ENCODE measurements around the gene NCAM1.

The NCAM1 gene

DNA sequence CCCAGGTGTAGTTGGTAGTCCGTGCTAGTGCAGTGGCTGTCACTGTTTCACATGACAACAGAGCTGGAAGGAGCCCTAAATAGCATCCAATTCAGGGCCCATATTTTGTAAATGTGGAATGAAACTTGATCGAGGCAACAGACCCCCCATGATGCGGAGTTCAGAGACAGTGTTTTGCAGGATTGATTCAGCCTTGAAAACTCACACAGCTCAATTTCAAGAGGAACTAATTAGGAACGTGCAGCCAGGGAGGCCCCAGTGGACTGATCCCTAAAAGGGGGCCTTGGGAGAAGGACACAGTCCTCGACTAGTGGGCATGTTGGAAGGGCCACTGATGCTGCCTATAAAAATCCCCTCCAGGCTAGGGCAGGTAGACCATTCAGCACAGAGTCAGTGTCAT is 292.2 kb downstream of the NCAM1 start:
- no peak for DNase-seq (ENCODE audit: low read depth)

DNA sequence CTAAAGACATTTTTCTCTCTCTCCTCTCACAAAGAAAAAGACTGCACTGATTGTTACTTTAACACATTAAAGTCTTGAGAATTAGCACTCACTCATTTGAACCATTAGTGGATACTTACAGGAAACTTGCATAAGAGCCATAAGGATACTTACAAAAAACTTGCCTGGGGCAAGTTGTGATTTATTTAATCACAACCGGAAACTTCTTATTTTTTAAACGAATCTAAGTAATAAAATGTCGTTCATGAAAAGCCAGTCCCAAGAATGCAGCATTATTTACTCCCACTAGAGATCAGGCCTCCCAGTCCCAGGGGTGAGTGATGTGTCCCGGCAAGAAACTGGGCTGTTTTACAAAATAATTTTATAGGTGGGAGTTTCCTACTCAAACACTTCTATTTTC is 293.9 kb downstream of the NCAM1 start:
- no peak for DNase-seq (ENCODE audit: low read depth)

DNA sequence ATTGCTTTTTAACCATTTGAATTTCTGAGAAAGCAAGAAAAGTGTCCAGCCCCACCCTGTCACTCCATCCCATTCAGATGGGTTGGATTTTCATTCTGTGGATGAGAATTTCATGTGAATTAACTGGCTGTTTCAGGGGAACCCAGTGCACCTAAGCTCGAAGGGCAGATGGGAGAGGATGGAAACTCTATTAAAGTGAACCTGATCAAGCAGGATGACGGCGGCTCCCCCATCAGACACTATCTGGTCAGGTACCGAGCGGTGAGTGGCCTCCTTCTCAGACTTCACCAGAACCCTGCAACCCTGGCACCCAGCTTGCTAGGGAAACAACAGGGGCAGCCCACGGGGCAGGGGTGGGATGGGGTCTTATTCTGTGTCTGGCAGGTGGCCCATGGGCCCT is 294.5 kb downstream of the NCAM1 start:
- DNase-seq (ENCODE audit: low read depth): no peak

DNA sequence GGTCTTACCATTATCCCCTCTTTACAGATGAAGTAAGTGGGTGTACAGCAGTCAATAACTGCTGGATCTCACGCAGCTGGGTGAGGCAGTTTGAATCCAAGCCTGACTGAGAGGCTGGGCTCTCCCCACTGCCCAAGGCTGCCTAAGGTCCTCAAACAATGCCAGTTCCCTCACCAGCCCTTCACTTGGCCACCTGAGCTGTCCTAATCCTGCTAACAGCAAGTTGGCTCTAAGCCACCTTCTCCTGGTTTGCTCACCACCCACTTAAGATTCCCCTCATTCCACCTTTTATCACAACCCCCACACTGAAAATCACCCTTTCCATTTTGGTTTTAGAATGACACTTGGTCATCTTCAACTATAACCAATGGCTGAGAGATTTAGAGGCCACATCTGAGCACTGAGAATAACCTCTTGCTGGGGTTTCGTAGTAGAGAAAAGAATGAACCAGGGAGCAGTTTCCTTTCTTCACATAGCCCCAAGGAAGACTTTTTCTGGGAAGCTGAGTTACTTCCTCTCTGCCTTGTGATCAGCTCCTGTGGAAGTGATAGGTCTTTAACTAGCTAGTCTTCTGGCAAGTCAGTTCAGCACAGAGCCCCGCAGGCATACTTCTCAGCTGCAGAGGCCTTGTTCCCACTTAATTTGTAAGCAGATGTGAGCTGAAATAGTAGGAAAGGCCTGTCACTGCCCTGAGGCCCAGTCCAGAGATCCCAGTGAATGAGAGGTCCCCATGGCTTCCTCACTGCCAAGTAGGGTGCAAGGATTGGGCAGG is 295.4 kb downstream of the NCAM1 start:
- DNase-seq (ENCODE audit: low read depth): no peak

DNA sequence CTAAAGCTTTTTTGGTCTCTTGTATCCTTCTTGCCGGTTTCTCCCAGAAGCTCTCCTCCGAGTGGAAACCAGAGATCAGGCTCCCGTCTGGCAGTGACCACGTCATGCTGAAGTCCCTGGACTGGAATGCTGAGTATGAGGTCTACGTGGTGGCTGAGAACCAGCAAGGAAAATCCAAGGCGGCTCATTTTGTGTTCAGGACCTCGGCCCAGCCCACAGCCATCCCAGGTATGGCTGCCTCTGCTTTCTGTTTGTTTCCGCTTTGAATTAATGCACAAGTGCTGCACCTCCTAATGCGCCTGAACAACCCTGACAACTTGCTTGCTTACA is 298.8 kb downstream of the NCAM1 start:
- DNase-seq (ENCODE audit: low read depth): no peak

DNA sequence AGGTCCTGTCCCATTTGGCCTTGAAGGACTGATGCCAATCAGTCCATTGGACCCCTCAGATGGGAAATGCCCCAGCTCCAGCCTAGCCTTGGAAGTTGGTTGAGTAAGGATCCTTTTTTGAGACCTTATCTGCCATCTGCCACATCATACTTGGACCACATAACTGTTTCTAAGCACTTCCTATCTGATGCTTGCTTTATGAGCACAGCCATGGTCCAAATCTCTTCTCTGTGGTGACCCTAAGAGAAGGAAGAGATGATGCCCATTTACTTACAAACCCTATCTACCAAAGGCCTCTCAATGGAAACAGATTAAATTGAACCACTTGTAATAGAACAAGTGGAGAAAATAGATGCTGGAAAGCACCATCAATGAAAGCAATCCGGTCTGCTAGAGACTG is 299.3 kb downstream of the NCAM1 start:
- no peak for DNase-seq (ENCODE audit: low read depth)

DNA sequence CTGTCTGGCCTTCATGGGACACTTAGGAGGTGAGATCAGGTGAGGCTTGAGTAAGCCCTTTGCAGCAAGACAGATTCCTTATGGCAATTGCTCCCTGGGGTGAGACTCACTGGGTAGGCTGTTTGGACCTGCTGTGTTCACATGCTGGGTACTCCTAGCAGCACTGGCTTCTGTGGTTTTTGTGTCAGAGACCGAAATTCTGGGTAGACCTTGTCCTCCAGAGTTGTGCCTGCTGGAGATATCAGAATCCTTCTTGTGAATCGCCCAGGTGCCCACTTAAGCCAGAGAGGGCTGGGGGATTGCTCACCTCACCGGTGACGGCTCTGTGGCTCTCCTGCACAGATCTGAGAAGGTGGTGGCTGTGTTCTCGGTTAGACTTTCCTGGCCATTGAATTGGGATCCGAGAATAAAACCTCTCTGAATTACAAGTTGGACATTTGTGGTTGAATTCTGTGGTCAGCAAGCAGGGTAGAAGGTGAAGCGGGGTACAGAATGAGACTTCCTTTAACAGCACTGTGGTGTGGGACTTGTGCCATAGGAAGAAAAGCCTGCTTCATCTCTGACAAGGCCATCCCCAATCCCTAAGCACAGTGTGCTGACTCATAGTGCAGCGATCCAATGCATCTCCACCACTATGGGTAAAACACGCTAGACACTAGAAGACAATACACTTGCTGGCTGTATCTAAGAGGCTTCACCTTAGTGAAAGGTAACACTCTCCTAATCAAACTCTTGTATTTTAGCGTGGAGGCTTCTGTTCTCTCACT is 300.7 kb downstream of the NCAM1 start:
- no peak for DNase-seq (ENCODE audit: low read depth)

DNA sequence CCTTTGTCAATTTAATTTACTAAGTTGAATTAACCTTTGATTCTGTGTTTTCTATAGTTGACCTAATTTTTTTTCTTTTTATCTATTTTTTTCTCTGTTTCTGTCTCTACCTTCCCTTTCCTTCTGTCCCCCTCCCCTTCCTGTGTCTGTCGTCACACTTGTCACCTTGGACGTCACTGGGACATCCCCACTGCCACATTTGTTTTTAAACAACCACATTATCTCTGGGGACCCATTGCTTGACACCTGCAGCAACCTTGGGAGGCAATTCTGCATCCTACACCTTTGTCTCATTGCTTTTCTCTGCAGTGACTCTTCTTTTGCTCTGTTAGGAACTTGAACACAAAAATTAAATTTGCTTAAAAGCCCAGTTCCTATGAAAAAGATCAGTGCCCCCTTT is 301.4 kb downstream of the NCAM1 start:
- DNase-seq (ENCODE audit: low read depth): no peak

DNA sequence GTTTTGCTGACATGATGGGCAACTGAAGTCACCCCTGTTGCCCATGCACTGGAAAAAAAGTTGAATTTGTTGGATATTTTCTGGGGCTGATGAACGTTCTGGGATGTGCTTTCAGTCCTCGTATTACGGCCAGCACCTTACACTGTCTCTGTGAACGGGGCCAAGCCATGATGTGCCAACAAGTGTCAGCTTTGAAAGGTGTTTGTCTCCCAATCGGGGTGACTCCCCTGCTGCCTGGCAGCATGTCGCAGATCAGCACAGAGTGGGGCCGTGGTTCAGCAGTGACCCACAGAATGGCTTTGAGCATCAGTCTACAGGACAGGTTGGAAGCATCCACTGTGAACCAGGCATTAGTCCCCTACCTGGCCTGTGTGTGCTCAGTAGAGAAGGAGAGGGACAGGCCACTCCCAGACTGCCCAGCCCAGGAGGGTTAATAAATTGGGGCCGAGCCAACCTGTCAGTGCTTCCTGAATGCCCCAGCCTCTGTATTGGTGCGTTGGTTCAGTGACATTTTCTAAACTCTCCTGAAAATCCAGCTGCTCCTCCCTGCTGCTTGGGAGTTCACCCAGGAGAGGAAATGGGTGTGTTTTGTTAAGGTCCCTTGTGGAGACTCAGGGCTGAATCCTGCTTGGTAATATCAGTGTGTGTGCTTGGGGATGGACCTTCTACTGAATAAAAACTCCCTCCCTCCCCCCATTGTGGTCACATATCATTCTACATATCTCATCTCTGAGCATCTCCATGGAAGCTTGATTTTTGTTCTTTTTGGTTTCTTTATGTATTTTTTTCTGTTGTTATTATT is 302.4 kb downstream of the NCAM1 start:
- DNase-seq (ENCODE audit: low read depth): no peak

DNA sequence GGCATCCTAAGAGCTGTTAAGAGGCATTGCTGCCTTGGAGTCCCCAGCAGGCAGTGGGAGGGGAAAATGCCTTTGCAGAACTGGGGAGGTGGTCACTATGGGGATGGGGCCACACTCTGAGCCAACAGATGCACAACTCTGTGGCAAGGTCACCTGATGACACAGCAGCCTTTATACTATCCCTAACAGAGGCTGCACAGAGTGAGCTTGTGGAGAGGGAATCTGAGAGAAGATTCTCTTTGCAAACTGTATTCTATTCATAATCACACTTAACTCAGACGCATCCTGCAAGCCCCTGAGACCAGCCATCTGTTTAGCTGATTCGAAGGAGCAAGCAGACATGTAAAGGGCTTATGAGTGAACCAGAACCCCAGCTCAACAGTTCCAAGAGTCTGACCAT is 304.1 kb downstream of the NCAM1 start:
- no peak for DNase-seq (ENCODE audit: low read depth)

DNA sequence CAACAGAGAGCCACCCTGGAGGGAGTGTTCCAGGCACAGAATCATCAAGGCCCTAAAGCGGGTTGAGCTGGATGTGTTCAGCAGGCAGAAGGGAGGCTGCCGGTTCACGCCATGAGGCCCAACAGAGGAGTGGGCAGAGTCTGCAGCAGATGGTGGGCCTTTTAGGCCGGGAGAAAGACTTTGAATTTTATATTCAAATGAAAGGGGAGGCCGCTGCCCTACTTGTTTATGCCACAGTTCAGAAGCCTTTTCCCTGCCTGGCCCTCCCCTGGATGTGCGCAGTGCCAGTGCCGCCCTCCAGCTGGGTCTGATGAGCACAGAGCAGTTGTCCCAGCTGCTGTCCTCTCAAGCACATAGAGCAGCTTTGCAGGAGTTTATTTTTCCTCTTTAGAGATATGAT is 306.3 kb downstream of the NCAM1 start:
- DNase-seq (ENCODE audit: low read depth): no peak

DNA sequence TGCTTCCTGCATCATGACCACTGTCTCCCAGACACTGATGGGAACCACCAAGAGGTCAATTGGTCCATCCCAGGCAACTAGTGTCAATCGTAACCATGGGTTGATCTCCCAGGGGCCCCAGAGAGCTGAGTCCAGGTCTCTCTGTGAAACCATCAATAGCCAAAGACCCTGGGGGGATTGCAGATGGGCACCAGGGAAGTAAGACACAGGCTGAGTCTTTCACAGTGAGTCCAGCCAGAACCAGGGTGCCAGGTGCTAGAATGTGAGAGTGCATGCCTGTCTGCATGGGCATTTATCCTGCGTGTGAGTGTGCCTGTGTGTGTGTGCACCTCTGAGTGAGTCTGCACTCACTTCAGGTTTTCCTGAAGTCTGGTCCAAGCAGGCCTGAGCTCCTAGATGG is 307.9 kb downstream of the NCAM1 start:
- DNase-seq (ENCODE audit: low read depth): no peak

DNA sequence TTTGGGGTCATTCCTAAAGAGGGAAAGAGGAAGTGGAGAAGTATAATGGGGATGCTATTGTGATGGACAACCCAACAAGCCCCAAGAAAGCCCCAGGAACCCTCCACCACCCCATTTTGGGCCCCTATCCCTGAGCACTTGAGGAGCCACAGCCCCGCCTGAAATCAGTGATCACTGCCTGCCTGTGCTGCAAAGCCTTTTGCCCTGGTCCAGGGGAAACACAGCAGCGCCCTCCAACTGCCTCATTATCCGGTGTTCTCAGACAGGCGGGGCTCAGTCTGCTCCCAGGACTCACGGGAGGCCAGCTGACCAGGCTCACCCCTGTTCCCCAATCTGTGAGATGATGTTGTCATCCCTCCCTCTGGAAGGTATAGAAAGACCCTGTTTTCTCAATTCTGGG is 308.4 kb downstream of the NCAM1 start:
- DNase-seq (ENCODE audit: low read depth): no peak

DNA sequence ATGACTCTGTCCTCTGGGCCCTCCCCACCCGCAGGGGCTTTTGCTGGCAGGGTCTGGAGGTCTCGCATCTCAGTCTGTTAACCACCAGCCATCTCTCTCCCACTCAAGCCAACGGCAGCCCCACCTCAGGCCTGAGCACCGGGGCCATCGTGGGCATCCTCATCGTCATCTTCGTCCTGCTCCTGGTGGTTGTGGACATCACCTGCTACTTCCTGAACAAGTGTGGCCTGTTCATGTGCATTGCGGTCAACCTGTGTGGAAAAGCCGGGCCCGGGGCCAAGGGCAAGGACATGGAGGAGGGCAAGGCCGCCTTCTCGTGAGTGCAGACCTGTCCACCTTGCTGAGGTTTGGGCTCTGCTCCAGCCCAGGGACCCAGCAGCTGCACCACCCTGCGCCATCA is 308.9 kb downstream of the NCAM1 start:
- DNase-seq (ENCODE audit: low read depth): no peak

DNA sequence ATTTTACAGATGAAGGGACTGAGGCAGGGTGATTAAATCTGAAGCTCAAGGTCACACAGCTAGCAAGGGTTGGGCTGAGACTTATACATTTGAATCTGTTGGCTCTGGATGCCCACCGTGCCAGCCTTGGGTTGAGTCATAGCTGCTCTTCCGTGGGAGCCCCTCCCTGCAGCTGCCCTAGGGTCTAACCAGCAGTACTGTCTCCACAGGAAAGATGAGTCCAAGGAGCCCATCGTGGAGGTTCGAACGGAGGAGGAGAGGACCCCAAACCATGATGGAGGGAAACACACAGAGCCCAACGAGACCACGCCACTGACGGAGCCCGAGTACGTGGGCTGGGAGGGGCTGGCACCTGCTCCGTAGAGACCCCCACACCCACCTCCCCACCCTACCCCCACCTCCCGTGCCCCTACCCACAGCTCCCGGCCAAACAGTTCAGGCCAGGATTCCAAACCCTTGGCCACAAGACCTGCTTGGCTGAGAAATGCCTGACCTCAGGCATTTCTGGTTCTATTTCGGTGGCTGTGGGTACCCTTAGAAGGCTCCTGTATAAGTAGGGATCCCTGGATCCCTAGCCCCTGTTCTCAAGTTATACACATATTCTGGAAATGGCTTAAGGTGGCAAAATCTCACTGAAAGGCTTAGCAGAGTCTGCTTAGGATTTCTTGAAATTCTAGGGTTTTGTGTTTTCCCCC is 310.5 kb downstream of the NCAM1 start:
- no peak for DNase-seq (ENCODE audit: low read depth)

DNA sequence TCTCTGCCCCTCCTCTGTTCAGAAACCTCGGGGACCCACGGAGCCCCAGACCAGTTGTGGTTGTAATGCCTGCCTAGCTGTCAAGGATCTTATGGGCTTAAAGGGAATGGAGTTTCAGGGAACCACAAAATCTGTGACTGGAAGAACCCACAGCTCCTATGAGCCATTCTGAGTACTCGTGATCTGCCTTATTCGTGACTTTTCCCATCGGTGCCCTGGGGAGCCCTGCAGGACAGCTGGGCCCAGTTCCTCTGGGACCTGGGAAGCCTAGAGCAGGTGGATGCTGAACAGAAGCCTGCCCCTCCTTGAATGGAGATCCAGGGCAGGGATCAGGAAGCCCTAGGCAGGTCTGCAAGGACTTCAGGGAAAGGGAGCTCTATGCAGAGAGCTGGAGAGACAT is 311.1 kb downstream of the NCAM1 start:
- DNase-seq (ENCODE audit: low read depth): no peak

DNA sequence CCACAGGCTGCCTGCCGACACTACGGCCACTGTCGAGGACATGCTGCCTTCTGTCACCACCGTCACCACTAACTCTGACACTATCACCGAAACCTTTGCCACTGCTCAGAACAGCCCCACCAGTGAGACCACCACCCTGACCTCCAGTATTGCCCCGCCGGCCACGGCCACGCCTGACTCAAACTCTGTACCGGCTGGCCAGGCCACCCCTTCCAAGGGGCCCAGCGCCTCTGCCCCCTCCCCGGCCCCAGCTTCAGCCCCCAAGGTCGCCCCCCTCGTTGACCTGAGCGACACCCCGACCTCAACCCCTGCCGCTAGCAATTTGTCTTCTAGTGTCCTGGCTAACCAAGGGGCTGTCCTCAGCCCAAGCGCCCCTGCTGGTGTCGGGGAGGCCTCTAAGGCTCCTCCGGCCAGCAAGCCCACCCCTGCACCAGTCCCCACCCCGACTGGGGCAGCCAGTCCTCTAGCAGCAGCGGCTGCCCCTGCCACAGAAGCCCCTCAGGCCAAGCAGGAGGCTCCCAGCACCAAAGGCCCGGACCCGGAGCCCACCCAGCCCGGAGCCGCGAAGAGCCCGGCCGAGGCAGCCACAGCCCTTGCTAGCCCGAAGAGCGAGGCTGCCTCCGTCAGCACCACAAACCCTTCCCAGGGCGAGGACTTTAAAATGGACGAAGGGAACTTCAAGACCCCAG is 311.9 kb downstream of the NCAM1 start:
- DNase-seq (ENCODE audit: low read depth): no peak

DNA sequence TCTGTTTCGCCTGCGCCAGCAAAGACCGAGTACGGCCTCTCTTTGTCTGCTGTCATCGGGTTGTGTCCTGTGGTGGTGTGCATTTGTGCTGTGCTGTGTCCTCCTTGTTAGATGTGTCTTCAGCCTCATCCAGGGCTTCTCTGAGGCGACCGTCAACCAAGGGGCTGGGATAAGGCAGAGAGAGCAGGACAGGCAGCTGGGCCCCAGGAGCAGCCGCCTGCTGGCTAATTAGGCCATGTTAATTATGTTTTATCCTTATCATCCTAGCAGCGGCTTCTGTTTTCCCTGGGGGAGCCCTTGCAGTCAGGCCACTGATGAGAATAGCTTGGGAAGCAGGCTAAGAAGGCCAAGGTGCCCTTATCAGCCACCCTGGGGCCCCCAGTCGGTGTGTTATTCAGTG is 312.5 kb downstream of the NCAM1 start:
- no peak for DNase-seq (ENCODE audit: low read depth)

DNA sequence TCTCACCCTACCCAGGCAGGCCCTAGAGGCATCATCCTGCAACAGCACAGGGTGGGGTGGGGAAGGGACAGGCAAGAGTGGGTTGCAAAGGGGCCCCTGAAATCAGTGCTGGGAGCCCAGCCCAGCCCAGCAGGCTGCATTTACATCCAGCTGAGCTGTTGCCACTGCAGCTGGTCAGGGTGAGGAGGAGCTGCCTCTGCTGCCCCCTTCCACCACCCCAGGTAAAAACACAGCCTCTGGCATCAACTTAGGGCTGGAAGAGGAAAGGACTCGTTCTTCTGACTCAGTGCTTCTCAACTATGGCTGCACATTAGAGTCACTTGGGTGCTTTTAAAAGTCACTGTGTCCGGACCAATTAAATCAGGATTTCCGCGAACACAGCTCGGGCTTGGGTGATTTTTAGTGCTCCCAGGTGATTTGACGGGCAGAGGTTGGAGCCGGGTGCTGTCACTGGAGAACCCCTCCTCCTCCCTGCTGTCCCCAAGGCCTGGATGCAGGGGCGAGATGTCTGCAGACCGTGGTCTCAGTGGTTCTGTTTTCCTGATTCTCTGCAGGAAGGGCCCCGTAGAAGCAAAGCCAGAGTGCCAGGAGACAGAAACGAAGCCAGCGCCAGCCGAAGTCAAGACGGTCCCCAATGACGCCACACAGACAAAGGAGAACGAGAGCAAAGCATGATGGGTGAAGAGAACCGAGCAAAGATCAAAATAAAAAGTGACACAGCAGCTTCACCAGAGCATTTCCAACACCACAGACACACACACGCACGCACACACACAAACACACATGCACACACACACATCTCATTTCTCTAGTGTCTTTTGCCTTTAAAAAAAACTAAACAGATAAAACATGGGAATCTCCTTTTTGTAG is 313.7 kb downstream of the NCAM1 start:
- no peak for DNase-seq (ENCODE audit: low read depth)

DNA sequence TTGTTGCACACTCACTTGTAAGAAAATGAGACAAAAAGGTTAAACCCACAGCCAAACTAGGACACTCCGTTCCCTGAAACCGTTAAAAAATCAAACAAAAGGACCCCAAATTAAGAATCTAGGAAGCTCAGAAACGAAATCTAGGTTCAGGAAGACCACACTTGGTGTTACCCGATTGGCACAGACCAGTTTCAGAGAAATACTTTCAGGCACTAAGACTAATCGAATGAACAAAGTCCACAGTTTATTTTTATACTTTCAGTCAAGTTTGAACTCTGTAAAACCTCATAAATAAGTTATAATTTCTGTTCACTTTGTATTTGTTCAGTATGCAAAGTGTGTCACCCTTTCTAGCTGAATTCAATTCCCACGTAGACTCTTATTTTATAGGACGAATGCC is 314.4 kb downstream of the NCAM1 start:
- no peak for DNase-seq (ENCODE audit: low read depth)

DNA sequence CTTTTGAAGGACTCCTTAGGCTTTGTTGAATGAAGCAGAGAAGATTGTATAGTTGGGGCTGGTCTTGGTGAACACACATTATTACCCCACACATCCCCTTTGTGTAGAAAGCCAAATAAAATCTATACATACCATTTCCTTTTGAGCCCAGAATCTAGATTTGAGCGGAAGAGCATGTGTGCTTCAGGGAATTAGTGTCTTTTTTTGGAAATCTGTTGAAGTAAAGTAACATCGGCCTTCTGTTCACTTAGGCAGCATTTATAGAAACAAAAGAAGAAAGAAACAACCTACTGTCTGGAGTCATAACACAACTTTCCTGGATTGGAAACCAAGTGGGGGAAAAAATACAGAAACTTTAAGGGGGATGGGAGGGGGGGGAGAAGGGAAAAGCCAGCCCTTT is 315.2 kb downstream of the NCAM1 start:
- DNase-seq (ENCODE audit: low read depth): no peak
